Measurements from ENCODE around the gene GNB1.

GNB1 gene

GRCh38 chr1:1853593-1854257 lies 37.2 kb downstream of the GNB1 start:
- TF ChIP-seq ZNF274 (IDR thresholded peaks at IDR 0.05; ENCODE audit: low read depth, low read length): no peak
- no peak overlapping the region for H3K4me3 ChIP-seq (ENCODE audit: low read length)

GRCh38 chr1:1852619-1853414 lies 38.1 kb downstream of the GNB1 start:
- no peak for TF ChIP-seq ZNF274 (IDR thresholded peaks at IDR 0.05; ENCODE audit: low read depth, low read length)
- no peak overlapping the region for H3K4me3 ChIP-seq (ENCODE audit: low read length)

- H3K4me3 ChIP-seq (ENCODE audit: low read length): no peak overlapping the region
- no peak for TF ChIP-seq ZNF274 (IDR thresholded peaks at IDR 0.05; ENCODE audit: low read depth, low read length)
Measured at GRCh38 chr1:1847890-1848289, 43.0 kb downstream of the GNB1 start.

GRCh38 chr1:1847061-1847850 lies 43.6 kb downstream of the GNB1 start:
- no peak overlapping the region for H3K4me3 ChIP-seq (ENCODE audit: low read length)
- no peak for TF ChIP-seq ZNF274 (IDR thresholded peaks at IDR 0.05; ENCODE audit: low read depth, low read length)

GRCh38 chr1:1846386-1846918 lies 44.4 kb downstream of the GNB1 start:
- no peak overlapping the region for H3K4me3 ChIP-seq (ENCODE audit: low read length)
- TF ChIP-seq ZNF274 (IDR thresholded peaks at IDR 0.05; ENCODE audit: low read depth, low read length): no peak

GRCh38 chr1:1842360-1843146 lies 48.3 kb downstream of the GNB1 start:
- H3K4me3 ChIP-seq (ENCODE audit: low read length): no peak overlapping the region; the same call in 1 of the 2 replicates
- TF ChIP-seq ZNF274 (IDR thresholded peaks at IDR 0.05; ENCODE audit: low read depth, low read length): no peak

GRCh38 chr1:1841575-1841995 lies 49.3 kb downstream of the GNB1 start:
- TF ChIP-seq ZNF274 (IDR thresholded peaks at IDR 0.05; ENCODE audit: low read depth, low read length): no peak
- no peak overlapping the region; the same call in 1 of the 2 replicates for H3K4me3 ChIP-seq (ENCODE audit: low read length)

GRCh38 chr1:1839311-1839965 lies 51.4 kb downstream of the GNB1 start:
- TF ChIP-seq ZNF274 (IDR thresholded peaks at IDR 0.05; ENCODE audit: low read depth, low read length): no peak
- no peak overlapping the region for H3K4me3 ChIP-seq (ENCODE audit: low read length)

- no peak for TF ChIP-seq ZNF274 (IDR thresholded peaks at IDR 0.05; ENCODE audit: low read depth, low read length)
- H3K4me3 ChIP-seq (ENCODE audit: low read length): no peak overlapping the region
Measured at GRCh38 chr1:1836119-1836518, 54.8 kb downstream of the GNB1 start.

GRCh38 chr1:1835546-1835945 lies 55.3 kb downstream of the GNB1 start:
- no peak overlapping the region for H3K4me3 ChIP-seq (ENCODE audit: low read length)
- TF ChIP-seq ZNF274 (IDR thresholded peaks at IDR 0.05; ENCODE audit: low read depth, low read length): no peak

GRCh38 chr1:1833916-1834325 lies 57.0 kb downstream of the GNB1 start:
- TF ChIP-seq ZNF274 (IDR thresholded peaks at IDR 0.05; ENCODE audit: low read depth, low read length): no peak
- no peak overlapping the region; the same call in 1 of the 2 replicates for H3K4me3 ChIP-seq (ENCODE audit: low read length)

- TF ChIP-seq ZNF274 (IDR thresholded peaks at IDR 0.05; ENCODE audit: low read depth, low read length): no peak
- no peak overlapping the region for H3K4me3 ChIP-seq (ENCODE audit: low read length)
Measured at GRCh38 chr1:1833456-1833855, 57.4 kb downstream of the GNB1 start.

GRCh38 chr1:1832820-1833219 lies 58.1 kb downstream of the GNB1 start:
- no peak overlapping the region for H3K4me3 ChIP-seq (ENCODE audit: low read length)
- no peak for TF ChIP-seq ZNF274 (IDR thresholded peaks at IDR 0.05; ENCODE audit: low read depth, low read length)

Data from GM08714 (cell line).